OCI-LY7 (cell line): ENCODE measurements around the gene KNCN. TPM values are rescaled to one million over a fixed set of nuclear protein-coding genes. Genes with fewer than 3 reads are reported as not detected.

ENCODE experiments used
- BruUV-seq: library from RNA; stranded (reverse); fragments of 400-500 nt; replicated peaks from 2 replicates; lab custom pipeline; 2021; lab: Mats Ljungman, UMichigan
- CTCF ChIA-PET: fragments of 300-600 bp; sonication (Branson Sonifier 250); formaldehyde crosslinking; loops from one replicate; lab custom pipeline; 2022; ENCODE audit warnings: antibody characterized with exemption; ENCODE audit not compliant: unreplicated experiment; lab: Charles Lee
- POLR2A ChIA-PET: fragments of 300-600 bp; sonication (Branson Sonifier 250); formaldehyde crosslinking; loops from one replicate; lab custom pipeline; 2022; ENCODE audit warnings: antibody characterized with exemption; lab: Charles Lee
- DNase-seq: peaks from one replicate; pipeline ENCODE4 v3.0.0-alpha.2; 2015; ENCODE audit warnings: low spot score
- H2AFZ ChIP-seq: fragments of 200-600 bp; sonication (generic), shearing (Covaris generic); 2 replicates; pipeline ENCODE4 v1.6.1; 2014; ENCODE audit warnings: mild to moderate bottlenecking, antibody characterized with exemption, low read length, moderate library complexity
- H3K27ac ChIP-seq: fragments of 200-600 bp; sonication (generic); 2 replicates; pipeline ENCODE4 v1.5.1; 2014; ENCODE audit warnings: mixed run types, low read depth, mild to moderate bottlenecking, moderate library complexity, low read length, inconsistent platforms; ENCODE audit not compliant: poor library complexity, severe bottlenecking
- H3K36me3 ChIP-seq: fragments of 200-600 bp; sonication (generic); 2 replicates; pipeline ENCODE4 v1.6.1; 2014; ENCODE audit warnings: mild to moderate bottlenecking, antibody characterized with exemption, low read length, moderate library complexity, mixed read lengths; ENCODE audit not compliant: insufficient read depth
- H3K4me1 ChIP-seq: fragments of 200-600 bp; sonication (generic); 2 replicates; pipeline ENCODE4 v1.5.1; 2014; ENCODE audit warnings: mild to moderate bottlenecking, low read length; ENCODE audit not compliant: insufficient read depth, poor library complexity, severe bottlenecking
- H3K4me2 ChIP-seq: fragments of 200-600 bp; sonication (generic); 2 replicates; pipeline ENCODE4 v1.6.1; 2014; ENCODE audit warnings: mild to moderate bottlenecking, low read length
- H3K4me3 ChIP-seq: fragments of 200-600 bp; sonication (generic); 2 replicates; pipeline ENCODE4 v1.5.1; 2014; ENCODE audit warnings: mild to moderate bottlenecking, low read depth, low read length; ENCODE audit not compliant: poor library complexity, severe bottlenecking
- H3K79me2 ChIP-seq: fragments of 200-600 bp; sonication (generic); 2 replicates; pipeline ENCODE4 v1.6.1; 2016; ENCODE audit warnings: low read depth, mild to moderate bottlenecking, low read length, moderate library complexity, mixed read lengths; ENCODE audit not compliant: insufficient read depth
- H3K9me2 ChIP-seq: fragments of 200-600 bp; sonication (generic); 2 replicates; pipeline ENCODE4 v1.6.1; 2016; ENCODE audit warnings: mild to moderate bottlenecking, low read length, mixed read lengths; ENCODE audit not compliant: insufficient read depth
- H3K9me3 ChIP-seq: fragments of 200-600 bp; sonication (generic); 2 replicates; pipeline ENCODE4 v1.6.1; 2014; ENCODE audit warnings: mild to moderate bottlenecking, mixed run types, low read length, mixed read lengths
- H4K20me1 ChIP-seq: fragments of 200-600 bp; sonication (generic); 2 replicates; pipeline ENCODE4 v1.6.1; 2014; ENCODE audit warnings: mild to moderate bottlenecking, antibody characterized with exemption, low read length, moderate library complexity, mixed read lengths; ENCODE audit not compliant: insufficient read depth
- CTCF ChIP-seq: fragments of 200-600 bp; sonication (generic); conservative IDR thresholded peaks from 2 replicates; pipeline ENCODE4 v1.5.1; 2014; ENCODE audit warnings: mild to moderate bottlenecking, antibody characterized with exemption, low read length, moderate library complexity, mixed read lengths
- EZH2phosphoT487 ChIP-seq: fragments of 200-600 bp; sonication (generic); IDR thresholded peaks from 2 replicates; pipeline ENCODE4 v1.6.1; 2018; ENCODE audit warnings: low read depth, borderline replicate concordance, mild to moderate bottlenecking, mixed run types, antibody characterized with exemption, low read length, moderate library complexity, mixed read lengths
- intact Hi-C: fragments of 100-400 bp; cut with micrococcal nuclease; formaldehyde crosslinking; loops from one replicate; pipeline ENCODE4 v1.10.0; 2022; ENCODE audit not compliant: unreplicated experiment
- total RNA-seq, 2 experiments: library from RNA; depleted of rRNA in 1 of 2; stranded (reverse); fragments of >200 nt in 1 of 2; shearing (Covaris generic) in 1 of 2; gene quantifications; 2 replicates each; pipeline ENCODE4 v1.2.3, GENCODE V29; 2014 to 2022

KNCN gene
- total RNA-seq, 2 experiments from 2014 or later = not detected

- Histone ChIP-seq H3K9me2 (no peaks in the 10 kb centered on the region), H3K4me1 (no peaks in the 10 kb centered on the region), H3K36me3 (no peaks in the 10 kb centered on the region), H3K9me3 (no peaks in the 10 kb centered on the region), H4K20me1 (no peaks in the 10 kb centered on the region), H2AFZ (no peak overlapping the region), H3K4me3 (no peak overlapping the region), H3K27ac (no peak overlapping the region), H3K4me2 (no peak overlapping the region), H3K79me2 (no peaks in the 10 kb centered on the region)
- ChIA-PET POLR2A (no interaction called here), CTCF (no interaction called here)
- BruUV-seq = no TSS peak
- TF ChIP-seq EZH2phosphoT487 (no peak), CTCF (no peak)
- no peak for DNase-seq
- intact Hi-C loops = no loop called here
Observed at GRCh38 chr1:46543761-46544560, 7.5 kb downstream of the KNCN start.

- TF ChIP-seq CTCF (no peak), EZH2phosphoT487 (no peak)
- ChIA-PET POLR2A (no interaction called here), CTCF (no interaction called here)
- intact Hi-C loops = no loop called here
- H3K36me3 ChIP-seq = no peaks in the 10 kb centered on the region
- no peaks in the 10 kb centered on the region for H3K9me3 ChIP-seq
- no peak overlapping the region for H3K4me3 ChIP-seq
- H3K27ac ChIP-seq = no peak overlapping the region
- BruUV-seq = no TSS peak
- no peak overlapping the region for H2AFZ ChIP-seq
- no peaks in the 10 kb centered on the region for H3K9me2 ChIP-seq
- H3K79me2 ChIP-seq = no peaks in the 10 kb centered on the region
- H4K20me1 ChIP-seq = no peaks in the 10 kb centered on the region
- H3K4me1 ChIP-seq = no peaks in the 10 kb centered on the region
- no peak for DNase-seq
- no peak overlapping the region for H3K4me2 ChIP-seq
Observed at GRCh38 chr1:46543382-46543760, 8.1 kb downstream of the KNCN start.

- no peak overlapping the region for H3K4me3 ChIP-seq
- H3K27ac ChIP-seq = no peak overlapping the region
- no peak overlapping the region for H3K4me2 ChIP-seq
- BruUV-seq = no TSS peak
- H3K36me3 ChIP-seq = no peaks in the 10 kb centered on the region
- H3K4me1 ChIP-seq = no peaks in the 10 kb centered on the region
- no peak overlapping the region for H2AFZ ChIP-seq
- no peaks in the 10 kb centered on the region for H3K9me3 ChIP-seq
- H3K79me2 ChIP-seq = no peaks in the 10 kb centered on the region
- ChIA-PET POLR2A (no interaction called here), CTCF (interaction anchor here (0.5 to 1.0 kb wide), 2 partner anchors 13 to 45 kb away, joined by 3 to 4 read pairs; no protein-coding TSS in a partner anchor)
- DNase-seq = no peak
- TF ChIP-seq CTCF (no peak), EZH2phosphoT487 (no peak)
- intact Hi-C loops = no loop called here
- H4K20me1 ChIP-seq = no peaks in the 10 kb centered on the region
- H3K9me2 ChIP-seq = no peaks in the 10 kb centered on the region
Observed at GRCh38 chr1:46539972-46540371, 11.5 kb downstream of the KNCN start.
